WI38 (cell line): ENCODE measurements around the gene RPEL1.

Source experiments
- H3K4me3 ChIP-seq: 2 replicates; pipeline ENCODE4 v1.5.1; 2011; ENCODE audit warnings: low read depth, mild to moderate bottlenecking, control low read depth, low read length
- CTCF ChIP-seq: IDR thresholded peaks from 2 replicates; pipeline ENCODE4 v1.5.1; 2012; ENCODE audit warnings: low read depth, mild to moderate bottlenecking, control low read depth, low read length

Gene RPEL1

DNA sequence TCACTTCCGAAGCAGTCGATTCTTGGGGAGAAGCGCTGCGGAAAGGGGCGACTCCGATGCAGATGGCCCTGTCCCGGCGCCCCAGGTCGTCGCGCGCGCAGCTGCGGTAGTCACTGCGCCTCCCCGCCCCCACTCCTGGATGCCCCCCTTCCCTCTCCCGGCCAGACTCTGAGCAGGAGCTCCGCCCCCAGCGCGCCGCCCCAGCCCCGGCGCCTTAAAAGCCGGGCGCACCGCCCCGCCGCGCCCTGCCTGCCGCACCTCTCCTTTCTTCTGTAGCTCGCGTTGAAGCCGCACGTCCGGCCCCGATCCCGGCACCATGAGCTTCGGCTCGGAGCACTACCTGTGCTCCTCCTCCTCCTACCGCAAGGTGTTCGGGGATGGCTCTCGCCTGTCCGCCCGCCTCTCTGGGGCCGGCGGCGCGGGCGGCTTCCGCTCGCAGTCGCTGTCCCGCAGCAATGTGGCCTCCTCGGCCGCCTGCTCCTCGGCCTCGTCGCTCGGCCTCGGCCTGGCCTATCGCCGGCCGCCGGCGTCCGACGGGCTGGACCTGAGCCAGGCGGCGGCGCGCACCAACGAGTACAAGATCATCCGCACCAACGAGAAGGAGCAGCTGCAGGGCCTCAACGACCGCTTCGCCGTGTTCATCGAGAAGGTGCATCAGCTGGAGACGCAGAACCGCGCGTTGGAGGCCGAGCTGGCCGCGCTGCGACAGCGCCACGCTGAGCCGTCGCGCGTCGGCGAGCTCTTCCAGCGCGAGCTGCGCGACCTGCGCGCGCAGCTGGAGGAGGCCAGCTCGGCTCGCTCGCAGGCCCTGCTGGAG is 31.4 kb downstream of the RPEL1 start, which contains the start of gene INA:
Gene INA, plus strand, starts transcription at position 243 of the 817 bp plus-strand sequence. Its CDS starts 74 bp downstream, at position 317.
- TF ChIP-seq CTCF, result no peak
- H3K4me3 ChIP-seq, result peak within 1 kb of the TSS; percentile 51

DNA sequence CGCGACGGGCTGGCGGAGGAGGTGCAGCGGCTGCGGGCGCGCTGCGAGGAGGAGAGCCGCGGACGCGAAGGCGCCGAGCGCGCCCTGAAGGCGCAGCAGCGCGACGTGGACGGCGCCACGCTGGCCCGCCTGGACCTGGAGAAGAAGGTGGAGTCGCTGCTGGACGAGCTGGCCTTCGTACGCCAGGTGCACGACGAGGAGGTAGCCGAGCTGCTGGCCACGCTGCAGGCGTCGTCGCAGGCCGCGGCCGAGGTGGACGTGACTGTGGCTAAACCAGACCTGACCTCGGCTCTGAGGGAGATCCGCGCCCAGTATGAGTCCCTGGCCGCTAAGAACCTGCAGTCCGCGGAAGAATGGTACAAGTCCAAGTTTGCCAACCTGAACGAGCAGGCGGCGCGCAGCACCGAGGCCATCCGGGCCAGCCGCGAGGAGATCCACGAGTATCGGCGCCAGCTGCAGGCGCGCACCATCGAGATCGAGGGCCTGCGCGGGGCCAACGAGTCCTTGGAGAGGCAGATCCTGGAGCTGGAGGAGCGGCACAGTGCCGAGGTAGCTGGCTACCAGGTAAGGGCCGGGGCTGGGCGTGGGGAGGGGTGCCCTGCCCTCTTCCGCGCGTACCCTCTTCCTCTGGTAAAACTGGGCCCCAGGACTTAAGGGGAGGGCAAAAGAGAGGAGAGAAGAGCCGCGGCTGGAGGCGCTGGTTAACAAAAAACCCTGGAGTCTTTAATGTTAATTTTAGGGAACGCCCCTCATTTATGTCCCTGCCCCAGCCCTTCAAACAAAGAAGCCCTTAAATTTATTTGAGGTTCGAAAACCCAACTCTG is 32.2 kb downstream of the RPEL1 start:
- TF ChIP-seq CTCF, result no peak
- peak overlapping the region; percentile 51 for H3K4me3 ChIP-seq

GRCh38 chr10:103278537-103278823 is 32.8 kb downstream of the RPEL1 start:
- TF ChIP-seq CTCF, result no peak

GRCh38 chr10:103278862-103279298 is 33.2 kb downstream of the RPEL1 start:
- no peak for TF ChIP-seq CTCF
- H3K4me3 ChIP-seq, result no peak overlapping the region

More at GRCh38 chr10:103278537-103278823, 32.8 kb downstream of the RPEL1 start:
- H3K4me3 ChIP-seq, result no peak overlapping the region

- TF ChIP-seq CTCF, result no peak
- no peak overlapping the region for H3K4me3 ChIP-seq
Observed at GRCh38 chr10:103280031-103280430, 34.3 kb downstream of the RPEL1 start.

GRCh38 chr10:103280506-103280905 is 34.8 kb downstream of the RPEL1 start:
- TF ChIP-seq CTCF, result no peak
- no peak overlapping the region for H3K4me3 ChIP-seq

DNA sequence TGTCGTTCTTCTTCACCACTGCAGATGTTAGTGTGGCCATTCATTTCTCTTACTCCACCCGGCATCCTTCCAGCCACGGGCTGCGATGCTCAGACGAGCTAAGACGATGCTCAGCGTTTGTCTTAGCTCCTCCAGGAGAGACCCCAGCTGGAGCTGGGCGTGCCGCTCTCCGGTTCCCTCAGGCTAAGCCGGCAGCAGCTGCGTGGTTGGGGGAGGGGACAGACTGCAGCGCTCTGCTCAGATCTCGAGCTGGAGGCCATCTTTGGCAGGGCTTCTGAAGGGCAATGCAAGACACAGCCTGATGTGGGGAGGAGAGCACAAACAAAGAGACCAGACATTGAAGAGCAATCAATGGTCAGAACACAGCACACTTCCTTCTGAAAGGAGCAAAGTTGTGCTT is 36.1 kb downstream of the RPEL1 start:
- H3K4me3 ChIP-seq, result no peak overlapping the region
- TF ChIP-seq CTCF, result no peak
